Suprapubic skin (tissue), 4 donors: ENCODE results near the gene CEP83. TPM values are rescaled to one million over a fixed set of nuclear protein-coding genes. Genes with fewer than 3 reads are reported as not detected.

Experiments
- DNase-seq, 2 donors: peaks; one replicate each; pipeline ENCODE4 v3.0.0-alpha.2; 2019; ENCODE audit warnings: low spot score in 2 of 2
- H3K27ac ChIP-seq: fragments of 200-600 bp; sonication (generic); one replicate; pipeline ENCODE4 v1.5.1; 2019
- H3K27me3 ChIP-seq: fragments of 200-600 bp; sonication (generic); one replicate; pipeline ENCODE4 v1.5.1; 2019
- H3K36me3 ChIP-seq: fragments of 200-600 bp; sonication (generic); one replicate; pipeline ENCODE4 v1.5.1; 2019
- H3K4me1 ChIP-seq: fragments of 200-600 bp; sonication (generic); one replicate; pipeline ENCODE4 v1.5.1; 2019
- H3K4me3 ChIP-seq: fragments of 200-600 bp; sonication (generic); one replicate; pipeline ENCODE4 v1.5.1; 2019; ENCODE audit warnings: mild to moderate bottlenecking
- H3K9me3 ChIP-seq: fragments of 200-600 bp; sonication (generic); one replicate; pipeline ENCODE4 v1.5.1; 2019
- CTCF ChIP-seq, 2 donors: fragments of 200-600 bp in 1 of 2; fragments of 450-650 bp in 1 of 2; sonication (generic) in 1 of 2; IDR thresholded peaks; one replicate each; pipeline ENCODE4 v1.5.1; 2016 to 2019; ENCODE audit warnings: antibody characterized with exemption in 2 of 2, mild to moderate bottlenecking in 1 of 2, moderate library complexity in 1 of 2
- EP300 ChIP-seq: sonication (generic); formaldehyde crosslinking; IDR thresholded peaks from one replicate; pipeline ENCODE4 v1.6.1; 2017; ENCODE audit warnings: antibody characterized with exemption
- POLR2A ChIP-seq, 2 donors: fragments of 450-650 bp; IDR thresholded peaks; one replicate each; pipeline ENCODE4 v1.6.1; 2017; ENCODE audit warnings: antibody characterized with exemption in 2 of 2, mild to moderate bottlenecking in 2 of 2, moderate library complexity in 2 of 2
- POLR2AphosphoS5 ChIP-seq, 3 donors: sonication (generic); formaldehyde crosslinking; IDR thresholded peaks; one replicate each; pipeline ENCODE4 v1.6.1; 2017; ENCODE audit warnings: antibody characterized with exemption in 3 of 3
- WGBS: methylation state at CpG from one replicate; pipeline ENCODE4 v1.1.5; 2018; 5-methylcytosine and 5-hydroxymethylcytosine counted together
- total RNA-seq, 4 donors: library from RNA; depleted of rRNA; stranded (reverse); fragments of >200 nt; gene quantifications; one replicate each; pipeline ENCODE4 v1.1.0, GENCODE V29; 2016

Gene CEP83
- total RNA-seq, 4 donors from 2014 or later = 8.5 to 18.4 (median 12.6) TPM

GRCh38 chr12:94273272-94273671, 186.4 kb downstream of the CEP83 start:
- H3K27me3 ChIP-seq = no peaks in the 10 kb centered on the region
- H3K27ac ChIP-seq = no peak overlapping the region
- H3K4me1 ChIP-seq = no peaks in the 10 kb centered on the region
- TF ChIP-seq POLR2AphosphoS5 (IDR thresholded peaks at IDR 0.05) (no peak), EP300 (no peak), POLR2A (IDR thresholded peaks at IDR 0.05) (no peak), CTCF (IDR thresholded peaks at IDR 0.05) (no peak)
- 92% methylated on average over 3 of the region's 3 CpGs for WGBS
- no peak for DNase-seq
- no peaks in the 10 kb centered on the region for H3K9me3 ChIP-seq
- H3K4me3 ChIP-seq = no peak overlapping the region
- H3K36me3 ChIP-seq = no peaks in the 10 kb centered on the region

- WGBS = 89% methylated on average over 5 of the region's 5 CpGs
- peaks cover 9% of the 10 kb centered on the region for H3K4me1 ChIP-seq
- TF ChIP-seq POLR2A (IDR thresholded peaks at IDR 0.05) = no peak
- no peak for TF ChIP-seq POLR2AphosphoS5 (IDR thresholded peaks at IDR 0.05)
- TF ChIP-seq EP300 = no peak
- TF ChIP-seq CTCF (IDR thresholded peaks at IDR 0.05) = no peak
- H3K27me3 ChIP-seq = no peaks in the 10 kb centered on the region
- no peaks in the 10 kb centered on the region for H3K9me3 ChIP-seq
- peak in 1 of 2 donors; percentile 43 for DNase-seq
- H3K36me3 ChIP-seq = no peaks in the 10 kb centered on the region
- no peak overlapping the region for H3K4me3 ChIP-seq
- no peak overlapping the region for H3K27ac ChIP-seq
Observed at GRCh38 chr12:94272280-94272679, 187.4 kb downstream of the CEP83 start.

GRCh38 chr12:94271351-94271750, 188.3 kb downstream of the CEP83 start:
- H3K36me3 ChIP-seq = no peaks in the 10 kb centered on the region
- 78% methylated on average over 6 of the region's 6 CpGs for WGBS
- no peak overlapping the region for H3K27ac ChIP-seq
- TF ChIP-seq CTCF (IDR thresholded peaks at IDR 0.05) (no peak), EP300 (no peak), POLR2AphosphoS5 (IDR thresholded peaks at IDR 0.05) (no peak)
- H3K9me3 ChIP-seq = no peaks in the 10 kb centered on the region
- peak in 1 of 2 donors; percentile 37 for DNase-seq
- peaks cover 18% of the 10 kb centered on the region for H3K4me1 ChIP-seq
- H3K27me3 ChIP-seq = no peaks in the 10 kb centered on the region
- H3K4me3 ChIP-seq = no peak overlapping the region

GRCh38 chr12:94269316-94269999, 190.2 kb downstream of the CEP83 start:
- Histone ChIP-seq H3K27ac (no peak overlapping the region), H3K27me3 (no peaks in the 10 kb centered on the region), H3K4me1 (peaks cover 31% of the 10 kb centered on the region), H3K9me3 (no peaks in the 10 kb centered on the region), H3K4me3 (no peak overlapping the region), H3K36me3 (no peaks in the 10 kb centered on the region)
- no peak for DNase-seq
- 70% methylated on average over 4 of the region's 4 CpGs for WGBS
- TF ChIP-seq POLR2AphosphoS5 (IDR thresholded peaks at IDR 0.05) (no peak), EP300 (no peak), CTCF (IDR thresholded peaks at IDR 0.05) (no peak), POLR2A (IDR thresholded peaks at IDR 0.05) (no peak)

GRCh38 chr12:94267921-94268471, 191.7 kb downstream of the CEP83 start:
- WGBS = 81% methylated on average over 5 of the region's 5 CpGs
- TF ChIP-seq POLR2AphosphoS5 (IDR thresholded peaks at IDR 0.05) (no peak), CTCF (IDR thresholded peaks at IDR 0.05) (no peak), EP300 (no peak), POLR2A (IDR thresholded peaks at IDR 0.05) (no peak)
- H3K4me1 ChIP-seq = peaks cover 40% of the 10 kb centered on the region
- H3K36me3 ChIP-seq = no peaks in the 10 kb centered on the region
- no peaks in the 10 kb centered on the region for H3K27me3 ChIP-seq
- DNase-seq = peak in 1 of 2 donors; percentile 49
- H3K4me3 ChIP-seq = no peak overlapping the region
- H3K27ac ChIP-seq = peak overlapping the region; percentile 57
- no peaks in the 10 kb centered on the region for H3K9me3 ChIP-seq
